22Rv1 (cell line): ENCODE results near the gene C1GALT1.

Experiments used
- ZFX ChIP-seq: fragments of 450-650 bp; IDR thresholded peaks from 2 replicates; pipeline ENCODE4 v1.6.1; 2017; ENCODE audit warnings: antibody characterized with exemption, borderline replicate concordance
- TF ChIP-seq, protein P1 (sequence below): fragments of 450-650 bp; IDR thresholded peaks from 2 replicates; pipeline ENCODE4 v1.5.1; 2017; ENCODE audit warnings: mild to moderate bottlenecking

GRCh38 chr7:7201578-7202374 lies 19.4 kb downstream of the C1GALT1 start:
- TF ChIP-seq, protein P1, sequence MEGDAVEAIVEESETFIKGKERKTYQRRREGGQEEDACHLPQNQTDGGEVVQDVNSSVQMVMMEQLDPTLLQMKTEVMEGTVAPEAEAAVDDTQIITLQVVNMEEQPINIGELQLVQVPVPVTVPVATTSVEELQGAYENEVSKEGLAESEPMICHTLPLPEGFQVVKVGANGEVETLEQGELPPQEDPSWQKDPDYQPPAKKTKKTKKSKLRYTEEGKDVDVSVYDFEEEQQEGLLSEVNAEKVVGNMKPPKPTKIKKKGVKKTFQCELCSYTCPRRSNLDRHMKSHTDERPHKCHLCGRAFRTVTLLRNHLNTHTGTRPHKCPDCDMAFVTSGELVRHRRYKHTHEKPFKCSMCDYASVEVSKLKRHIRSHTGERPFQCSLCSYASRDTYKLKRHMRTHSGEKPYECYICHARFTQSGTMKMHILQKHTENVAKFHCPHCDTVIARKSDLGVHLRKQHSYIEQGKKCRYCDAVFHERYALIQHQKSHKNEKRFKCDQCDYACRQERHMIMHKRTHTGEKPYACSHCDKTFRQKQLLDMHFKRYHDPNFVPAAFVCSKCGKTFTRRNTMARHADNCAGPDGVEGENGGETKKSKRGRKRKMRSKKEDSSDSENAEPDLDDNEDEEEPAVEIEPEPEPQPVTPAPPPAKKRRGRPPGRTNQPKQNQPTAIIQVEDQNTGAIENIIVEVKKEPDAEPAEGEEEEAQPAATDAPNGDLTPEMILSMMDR, result no peak
- TF ChIP-seq ZFX, result no peak
